Mammary epithelial cell (primary cell): Measurements from ENCODE around the gene POMP.

Experiments used
- EZH2 ChIP-seq: IDR thresholded peaks from 2 replicates; pipeline ENCODE4 v1.6.1; 2012; ENCODE audit warnings: low read length, inconsistent platforms, borderline replicate concordance
- TF ChIP-seq, protein P1 (sequence below), 2 donors: IDR thresholded peaks in 1 of 2; conservative IDR thresholded peaks in 1 of 2; 2 replicates each; pipeline ENCODE4 v1.5.1; 2011 to 2012; ENCODE audit warnings: inconsistent platforms in 2 of 2, low read length in 2 of 2, mild to moderate bottlenecking in 2 of 2, control low read depth in 1 of 2, low read depth in 1 of 2; ENCODE audit not compliant: insufficient read depth in 1 of 2; ENCODE audit errors: extremely low read depth in 1 of 2

GRCh38 chr13:28725046-28725610 lies 66.2 kb downstream of the POMP start:
- TF ChIP-seq, protein P1, sequence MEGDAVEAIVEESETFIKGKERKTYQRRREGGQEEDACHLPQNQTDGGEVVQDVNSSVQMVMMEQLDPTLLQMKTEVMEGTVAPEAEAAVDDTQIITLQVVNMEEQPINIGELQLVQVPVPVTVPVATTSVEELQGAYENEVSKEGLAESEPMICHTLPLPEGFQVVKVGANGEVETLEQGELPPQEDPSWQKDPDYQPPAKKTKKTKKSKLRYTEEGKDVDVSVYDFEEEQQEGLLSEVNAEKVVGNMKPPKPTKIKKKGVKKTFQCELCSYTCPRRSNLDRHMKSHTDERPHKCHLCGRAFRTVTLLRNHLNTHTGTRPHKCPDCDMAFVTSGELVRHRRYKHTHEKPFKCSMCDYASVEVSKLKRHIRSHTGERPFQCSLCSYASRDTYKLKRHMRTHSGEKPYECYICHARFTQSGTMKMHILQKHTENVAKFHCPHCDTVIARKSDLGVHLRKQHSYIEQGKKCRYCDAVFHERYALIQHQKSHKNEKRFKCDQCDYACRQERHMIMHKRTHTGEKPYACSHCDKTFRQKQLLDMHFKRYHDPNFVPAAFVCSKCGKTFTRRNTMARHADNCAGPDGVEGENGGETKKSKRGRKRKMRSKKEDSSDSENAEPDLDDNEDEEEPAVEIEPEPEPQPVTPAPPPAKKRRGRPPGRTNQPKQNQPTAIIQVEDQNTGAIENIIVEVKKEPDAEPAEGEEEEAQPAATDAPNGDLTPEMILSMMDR (conservative IDR thresholded peaks at IDR 0.05 in 1 of 2, IDR thresholded peaks at IDR 0.05 in 1 of 2; ENCODE audit: extremely low read depth in 1 of 2, insufficient read depth in 1 of 2, low read depth in 1 of 2, low read length in 2 of 2), result no peak
- no peak for TF ChIP-seq EZH2
